ENCODE data around the gene KRT4. TPM values are rescaled to one million over a fixed set of nuclear protein-coding genes. Genes with fewer than 3 reads are reported as not detected.

KRT4 gene
- total and polyA plus RNA-seq, 2 experiments from 2014 or later = not detected

- no peak for TF ChIP-seq ZNF462 (CRISPR knock-in tag; IDR thresholded peaks at IDR 0.05)
These were observed 9.0 kb upstream of the KRT4 start (continued) for GRCh38 chr12:52822771-52823510.

DNA sequence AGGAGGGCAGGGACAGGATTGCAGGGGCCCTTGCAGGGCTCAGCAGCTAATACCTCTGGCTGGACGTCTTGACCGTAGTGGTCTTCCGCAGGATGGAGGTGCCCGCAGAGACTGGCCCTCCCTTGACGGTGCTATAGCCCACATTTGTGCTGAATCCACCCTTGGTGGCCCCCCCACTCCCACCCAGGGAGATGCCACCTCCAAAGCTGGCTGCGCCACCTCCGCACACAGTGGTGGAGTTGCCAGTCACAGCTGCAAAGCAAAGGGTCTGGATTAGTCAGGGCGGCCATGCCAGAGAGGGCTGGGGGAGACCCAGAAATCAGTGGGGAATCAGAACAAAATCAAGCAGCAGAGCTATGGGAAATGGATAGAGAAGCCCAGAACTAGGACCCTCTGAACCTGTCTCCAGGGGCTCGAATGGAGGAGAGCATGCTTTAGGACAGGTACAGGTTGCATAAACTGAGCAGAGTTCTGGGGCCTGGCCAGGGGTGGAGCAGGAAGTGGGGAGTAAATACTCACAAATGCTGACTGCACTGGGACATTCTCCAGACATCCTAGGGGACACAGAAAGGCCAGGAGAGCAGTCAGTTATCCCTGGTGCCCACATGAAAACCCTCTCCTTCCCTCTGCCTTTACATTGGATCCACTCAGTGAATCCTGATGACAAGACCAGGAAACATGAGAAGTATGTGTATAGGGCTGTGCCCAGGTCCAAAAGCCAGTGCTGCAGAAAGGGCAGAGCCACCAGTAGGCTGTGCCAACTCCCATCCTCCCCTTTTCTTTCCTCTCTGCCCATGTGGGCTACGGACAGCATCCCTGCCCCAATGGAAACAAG lies 8.1 kb upstream of the KRT4 start:
- ATAC-seq = no peak
- H3K27ac ChIP-seq (ENCODE audit: low read depth) = no peak overlapping the region
- no peaks in the 10 kb centered on the region for H3F3A ChIP-seq (replicated peaks; ENCODE audit: low read depth)
- H3K9me2 ChIP-seq (ENCODE audit: insufficient read depth) = no peaks in the 10 kb centered on the region
- Mint-ChIP-seq H3K9me3 (no peaks in the 10 kb centered on the region; the same call in 2 of the 3 replicates), H3K4me1 (no peaks in the 10 kb centered on the region; the same call in 2 of the 3 replicates), H3K27me3 (ENCODE audit: insufficient read depth, low read depth, poor library complexity) (peaks cover 1% of the 10 kb centered on the region), H3K36me3 (ENCODE audit: low read depth) (no peaks in the 10 kb centered on the region), H3K4me3 (no peak overlapping the region), H3K27ac (no peak overlapping the region)
- no peaks in the 10 kb centered on the region for H4K20me1 ChIP-seq (replicated peaks; ENCODE audit: insufficient read depth)
- no peak overlapping the region for H3K4me2 ChIP-seq
- H3K79me2 ChIP-seq (replicated peaks; ENCODE audit: insufficient read depth) = no peaks in the 10 kb centered on the region
- H3K4me3 ChIP-seq = no peak overlapping the region
- no peak for DNase-seq (ENCODE audit: low spot score)
- H3K36me3 ChIP-seq (ENCODE audit: insufficient read depth) = no peaks in the 10 kb centered on the region
- H2AFZ ChIP-seq = no peak overlapping the region
- H3K4me1 ChIP-seq (ENCODE audit: insufficient read depth) = no peaks in the 10 kb centered on the region
- no peak for TF ChIP-seq EZH2 (IDR thresholded peaks at IDR 0.05; ENCODE audit: low read depth, unreplicated experiment)
- no peaks in the 10 kb centered on the region for H3K27me3 ChIP-seq (ENCODE audit: insufficient read depth)
